IgD-negative memory B cell (primary cell): ENCODE measurements around the gene UPF1. TPM values are rescaled to one million over a fixed set of nuclear protein-coding genes. Genes with fewer than 3 reads are reported as not detected.

Source experiments
- H3K27ac Mint-ChIP-seq, 3 donors: one replicate each; pipeline ENCODE4 v1.8.0; 2020 to 2022; ENCODE audit warnings: mild to moderate bottlenecking in 3 of 3, mixed read lengths in 3 of 3, moderate library complexity in 1 of 3
- H3K27me3 Mint-ChIP-seq: one replicate; pipeline ENCODE4 v1.8.0; 2021; ENCODE audit warnings: mixed read lengths
- H3K36me3 Mint-ChIP-seq: one replicate; pipeline ENCODE4 v1.8.0; 2020; ENCODE audit warnings: mild to moderate bottlenecking, mixed read lengths
- H3K4me1 Mint-ChIP-seq, 3 donors: one replicate each; pipeline ENCODE4 v1.8.0; 2020 to 2022; ENCODE audit warnings: mixed read lengths in 3 of 3, mild to moderate bottlenecking in 1 of 3
- H3K4me3 Mint-ChIP-seq, 4 donors: one replicate each; pipeline ENCODE4 v1.8.0; 2020 to 2022; ENCODE audit warnings: mild to moderate bottlenecking in 4 of 4, mixed read lengths in 4 of 4, moderate library complexity in 3 of 4
- H3K9me3 Mint-ChIP-seq, 3 donors: one replicate each; pipeline ENCODE4 v1.8.0; 2020 to 2021; ENCODE audit warnings: mixed read lengths in 3 of 3, mild to moderate bottlenecking in 1 of 3
- polyA plus RNA-seq: library from polyadenylated mRNA; unstranded; fragments of 300-500 nt; fragmentation: Illumina TruSeq; gene quantifications from one replicate; pipeline ENCODE4 v1.2.3, GENCODE V29; 2021

Gene UPF1
- polyA plus RNA-seq, 1 donor from 2014 or later = 14.6 TPM

DNA sequence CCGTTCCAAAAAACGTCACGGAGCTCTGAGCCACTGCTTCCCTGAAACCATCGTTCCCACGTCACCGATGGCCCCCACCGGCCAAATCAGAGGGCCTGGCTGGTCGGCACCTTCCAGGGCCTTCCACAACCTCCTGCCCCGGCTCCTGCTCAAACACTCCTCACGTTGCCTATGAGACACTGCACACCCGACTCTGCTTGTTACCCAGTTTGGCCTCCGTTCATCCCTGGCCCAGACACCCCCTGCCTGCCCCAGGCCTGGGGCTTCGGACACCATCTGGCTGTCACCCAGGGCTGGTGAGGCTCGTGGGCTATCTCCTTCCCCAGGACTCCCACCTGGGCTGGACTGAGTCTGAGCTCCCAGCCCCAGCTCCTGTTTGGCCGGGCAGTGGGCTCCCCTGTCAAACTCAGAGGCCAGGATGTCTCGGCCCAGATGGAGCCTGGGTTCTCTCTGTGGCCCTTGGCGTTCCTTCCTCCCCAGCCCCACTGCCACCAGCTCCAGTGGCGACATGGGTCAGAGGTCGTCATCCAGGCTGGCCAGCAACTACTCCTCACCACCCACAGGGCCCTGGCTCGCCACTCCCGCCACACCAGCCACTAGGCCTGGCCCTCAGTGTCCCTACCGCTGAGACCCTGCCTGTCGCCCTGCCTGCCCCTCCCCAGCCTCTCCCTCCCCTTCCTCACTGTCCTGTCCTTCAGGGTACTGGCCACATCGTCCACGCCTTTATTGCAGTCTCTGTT is 46.5 kb downstream of the UPF1 start:
- Mint-ChIP-seq H3K4me1 (peaks cover 0 to 2% (median 0%) of the 10 kb centered on the region in 3 donors), H3K36me3 (no peaks in the 10 kb centered on the region), H3K27ac (no peak overlapping the region), H3K27me3 (no peaks in the 10 kb centered on the region), H3K4me3 (no peak overlapping the region), H3K9me3 (peaks cover 0 to 3% (median 0%) of the 10 kb centered on the region in 3 donors)

GRCh38 chr19:18878858-18879578 is 47.3 kb downstream of the UPF1 start:
- Mint-ChIP-seq H3K4me3 (no peak overlapping the region), H3K27ac (no peak overlapping the region), H3K27me3 (no peaks in the 10 kb centered on the region), H3K9me3 (peaks cover 0 to 3% (median 0%) of the 10 kb centered on the region in 3 donors), H3K36me3 (no peaks in the 10 kb centered on the region), H3K4me1 (peaks cover 0 to 2% (median 0%) of the 10 kb centered on the region in 3 donors)

DNA sequence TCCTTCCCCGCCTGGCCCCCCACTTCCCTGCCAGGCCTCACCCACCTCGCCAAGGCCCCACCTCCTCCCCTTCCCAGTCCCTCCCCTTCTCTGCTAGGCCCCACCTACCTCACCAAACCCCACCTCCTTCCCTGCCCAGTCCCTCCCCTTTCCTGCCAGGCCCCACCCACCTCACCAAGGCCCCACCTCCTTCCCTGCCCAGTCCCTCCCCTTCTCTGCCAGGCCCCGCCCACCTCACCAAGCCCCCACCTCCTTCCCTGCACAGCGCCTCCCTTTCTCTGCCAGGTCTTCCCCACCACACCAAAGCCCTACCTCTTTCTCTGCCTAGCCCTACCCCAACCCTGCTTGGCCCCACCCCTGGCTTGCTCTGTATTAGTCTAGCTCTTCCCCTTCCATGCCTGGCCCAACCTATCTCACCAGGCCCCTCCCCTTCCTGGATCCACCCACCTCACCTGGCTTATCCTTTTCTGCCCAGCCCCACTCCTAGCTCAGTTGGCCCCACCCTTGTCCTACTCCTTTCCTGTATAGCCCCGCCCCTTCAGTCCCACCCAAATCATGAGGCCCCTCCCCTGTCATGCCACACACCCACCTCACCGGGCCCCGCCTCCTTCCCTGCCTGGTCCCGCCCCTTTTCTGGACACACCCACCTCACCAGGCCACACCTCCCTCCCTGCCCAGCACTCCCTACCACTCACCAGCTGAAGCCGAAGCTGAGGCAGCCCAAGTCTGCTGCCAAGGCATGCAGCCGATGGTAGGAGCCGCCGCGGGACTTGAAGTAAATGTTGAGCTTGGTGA is 48.0 kb downstream of the UPF1 start:
- Mint-ChIP-seq H3K9me3 (peaks cover 0 to 3% (median 0%) of the 10 kb centered on the region in 3 donors), H3K27me3 (no peaks in the 10 kb centered on the region), H3K27ac (no peak overlapping the region), H3K36me3 (no peaks in the 10 kb centered on the region), H3K4me3 (no peak overlapping the region), H3K4me1 (peaks cover 0 to 2% (median 0%) of the 10 kb centered on the region in 3 donors)

DNA sequence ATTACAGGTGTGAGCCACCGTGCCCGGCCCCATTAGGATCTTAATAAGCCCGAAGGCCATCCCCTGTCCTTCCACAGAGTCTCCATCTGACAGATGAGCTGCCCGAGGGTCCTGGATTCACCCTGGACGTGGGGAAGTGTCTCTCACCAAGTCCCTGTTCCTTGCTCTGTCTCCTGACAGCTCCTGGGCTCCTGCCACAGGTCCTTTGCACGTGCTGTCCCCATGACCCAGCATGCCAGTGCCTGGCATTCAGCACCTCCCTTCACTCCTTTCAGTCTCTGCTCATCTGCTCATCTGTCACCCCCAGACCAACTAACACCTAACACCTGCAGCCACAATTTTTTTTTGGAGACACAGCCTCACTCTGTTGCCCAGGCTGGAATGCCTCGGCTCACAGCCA is 49.7 kb downstream of the UPF1 start:
- Mint-ChIP-seq H3K36me3 (no peaks in the 10 kb centered on the region), H3K27me3 (no peaks in the 10 kb centered on the region), H3K4me3 (no peak overlapping the region), H3K9me3 (peaks cover 0 to 3% (median 0%) of the 10 kb centered on the region in 3 donors), H3K4me1 (peaks cover 0 to 2% (median 0%) of the 10 kb centered on the region in 3 donors), H3K27ac (no peak overlapping the region)

GRCh38 chr19:18883526-18884304 is 52.0 kb downstream of the UPF1 start:
- Mint-ChIP-seq H3K4me1 (no peaks in the 10 kb centered on the region), H3K4me3 (no peak overlapping the region), H3K27me3 (no peaks in the 10 kb centered on the region), H3K36me3 (no peaks in the 10 kb centered on the region), H3K9me3 (no peaks in the 10 kb centered on the region), H3K27ac (no peak overlapping the region)

DNA sequence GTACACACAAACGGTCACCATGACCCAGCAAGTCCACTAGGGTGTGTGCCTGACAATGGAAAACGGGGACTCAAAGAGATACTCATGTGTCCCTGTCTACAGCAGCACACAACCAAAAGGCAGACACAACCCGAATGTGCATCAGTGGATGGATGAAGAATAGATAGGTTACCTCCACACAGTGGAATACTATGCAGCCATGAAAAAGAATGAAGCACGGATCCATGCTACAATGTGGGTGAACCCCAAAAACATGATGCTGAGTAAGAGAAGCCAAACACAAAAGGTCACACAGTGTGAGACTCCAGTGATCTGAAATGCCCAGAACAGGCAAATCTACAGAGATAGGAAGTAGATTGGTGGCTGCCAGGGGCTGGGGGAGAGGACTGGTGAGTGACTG is 55.2 kb downstream of the UPF1 start:
- H3K4me3 Mint-ChIP-seq = no peak overlapping the region
- peaks cover 4% of the 10 kb centered on the region for H3K27me3 Mint-ChIP-seq
- no peaks in the 10 kb centered on the region for H3K9me3 Mint-ChIP-seq
- H3K36me3 Mint-ChIP-seq = no peaks in the 10 kb centered on the region
- H3K27ac Mint-ChIP-seq = no peak overlapping the region
- no peaks in the 10 kb centered on the region for H3K4me1 Mint-ChIP-seq

DNA sequence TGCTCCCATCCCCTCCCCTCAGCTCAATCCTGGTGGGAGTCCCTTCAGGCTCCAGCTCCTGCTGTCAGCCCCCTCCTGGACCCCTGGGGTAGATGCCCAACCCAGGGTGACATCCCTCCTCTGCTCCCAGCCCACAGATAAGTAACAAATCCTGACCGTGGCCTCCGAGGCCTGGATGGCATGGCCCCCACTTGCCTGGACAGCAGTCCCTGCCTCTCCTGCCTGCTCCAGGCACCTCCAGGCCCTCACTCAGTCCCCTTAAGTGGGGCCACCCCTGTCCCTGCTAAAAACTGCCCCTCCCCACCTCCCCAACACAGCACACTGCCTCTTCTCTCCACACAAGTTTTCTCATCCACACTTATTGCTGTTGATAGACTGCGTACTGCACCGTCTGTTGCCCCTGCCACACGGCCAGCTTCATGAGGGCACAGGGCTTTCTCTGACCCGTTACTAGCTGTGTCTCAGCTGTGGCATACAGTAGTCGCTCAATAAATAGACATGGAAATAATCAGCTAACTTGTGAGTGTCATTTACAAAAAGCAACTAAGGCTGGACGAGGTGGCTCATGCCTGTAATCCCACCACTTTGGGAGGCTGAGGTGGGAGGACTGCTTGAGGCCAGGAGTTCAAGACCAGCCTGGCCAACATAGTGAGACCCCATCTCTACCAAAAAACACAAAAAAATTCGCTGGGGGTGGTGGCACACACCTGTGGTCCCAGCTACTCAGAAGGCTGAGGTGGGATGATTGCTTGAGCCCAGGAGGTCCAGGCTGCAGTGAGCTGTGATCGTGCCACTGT is 58.4 kb downstream of the UPF1 start:
- Mint-ChIP-seq H3K9me3 (no peaks in the 10 kb centered on the region), H3K27ac (no peak overlapping the region), H3K27me3 (peaks cover 16% of the 10 kb centered on the region), H3K4me1 (peaks cover 0 to 3% (median 0%) of the 10 kb centered on the region in 3 donors), H3K4me3 (no peak overlapping the region), H3K36me3 (no peaks in the 10 kb centered on the region)

DNA sequence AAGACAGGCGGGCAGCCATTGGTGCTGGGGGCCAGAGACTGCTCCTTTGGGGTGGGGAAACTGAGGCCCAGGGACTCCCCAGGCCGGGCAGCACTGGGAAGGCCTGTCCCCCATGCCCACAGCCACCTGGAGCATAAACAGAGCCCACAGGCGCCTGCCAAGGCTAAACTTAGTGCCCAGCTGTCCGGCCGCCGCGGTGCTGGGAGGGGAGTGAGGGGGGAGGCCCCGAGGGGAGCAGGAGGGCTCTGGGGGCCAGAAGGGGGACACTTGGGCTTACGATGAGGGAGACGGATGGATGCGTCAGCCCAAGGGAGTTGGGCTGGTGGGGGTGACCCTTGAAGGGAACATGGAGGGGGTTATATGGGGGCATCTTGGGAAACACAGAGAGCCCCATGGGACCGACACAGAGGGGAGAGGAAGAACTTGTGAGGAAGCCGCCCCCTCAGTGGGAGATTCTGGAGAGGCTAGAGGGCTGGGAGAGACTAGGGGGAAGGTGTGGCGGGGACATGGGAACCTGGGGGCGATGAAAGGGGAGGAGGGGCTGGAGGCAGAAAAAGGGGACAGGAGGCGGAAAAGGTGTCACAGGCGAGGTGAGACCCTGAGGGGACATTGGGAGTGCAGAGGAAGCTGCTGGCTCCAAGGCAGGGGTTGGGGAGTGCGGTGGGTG is 62.0 kb downstream of the UPF1 start:
- peak overlapping the region in 1 of 3 donors; percentile 39 for H3K27ac Mint-ChIP-seq
- peaks cover 2% of the 10 kb centered on the region for H3K36me3 Mint-ChIP-seq
- H3K9me3 Mint-ChIP-seq = no peaks in the 10 kb centered on the region
- H3K27me3 Mint-ChIP-seq = peaks cover 30% of the 10 kb centered on the region
- H3K4me3 Mint-ChIP-seq = peak overlapping the region in 1 of 4 donors; percentile 39
- H3K4me1 Mint-ChIP-seq = peaks cover 0 to 8% (median 2%) of the 10 kb centered on the region in 3 donors

DNA sequence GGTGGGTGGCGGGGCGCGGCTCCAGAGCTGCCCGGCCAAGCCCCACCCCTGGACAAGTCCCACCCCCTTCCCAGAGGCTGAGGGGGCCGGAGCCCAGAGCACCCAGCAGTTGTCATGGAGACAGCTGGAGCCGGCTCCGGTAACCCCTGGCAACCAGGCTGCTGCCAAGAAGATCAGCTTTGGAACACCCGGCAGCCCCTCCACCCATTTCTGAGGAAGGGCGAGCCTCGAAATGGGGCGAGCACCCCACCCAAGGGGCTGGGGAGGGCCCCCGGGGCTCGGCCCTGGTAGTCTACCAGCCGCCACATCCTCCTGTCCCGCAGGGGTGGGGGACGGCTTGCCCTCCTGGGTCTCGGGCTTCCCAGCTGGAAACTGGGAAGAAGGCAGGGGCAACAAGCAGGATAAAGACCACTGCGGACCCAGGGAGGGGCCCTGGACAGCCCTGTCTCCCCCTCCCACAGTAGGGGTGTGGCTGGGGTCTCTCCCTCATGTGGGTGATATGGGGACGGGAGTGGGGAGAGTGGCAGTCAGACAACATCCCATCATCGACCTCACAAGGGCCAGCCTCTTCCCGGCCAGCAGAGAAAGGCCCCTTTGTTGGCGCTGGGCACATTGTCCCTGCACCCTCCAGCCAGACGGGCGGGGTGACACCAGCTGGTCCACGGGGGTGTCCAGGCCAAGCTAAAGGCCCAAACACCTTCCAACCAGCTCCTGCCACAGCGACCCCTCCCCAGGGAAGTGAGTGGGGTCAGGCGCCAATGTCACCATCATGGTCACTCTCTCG is 62.7 kb downstream of the UPF1 start:
- H3K4me1 Mint-ChIP-seq = peaks cover 0 to 8% (median 2%) of the 10 kb centered on the region in 3 donors
- H3K9me3 Mint-ChIP-seq = no peaks in the 10 kb centered on the region
- H3K4me3 Mint-ChIP-seq = peak overlapping the region in 2 of 4 donors; percentile 39 to 73
- peaks cover 27% of the 10 kb centered on the region for H3K27me3 Mint-ChIP-seq
- H3K36me3 Mint-ChIP-seq = peaks cover 2% of the 10 kb centered on the region
- H3K27ac Mint-ChIP-seq = no peak overlapping the region

GRCh38 chr19:18895038-18895823 is 63.5 kb downstream of the UPF1 start:
- no peak overlapping the region for H3K27ac Mint-ChIP-seq
- H3K4me1 Mint-ChIP-seq = peaks cover 0 to 8% (median 2%) of the 10 kb centered on the region in 3 donors
- peak overlapping the region in 3 of 4 donors; percentile 50 to 70 (median 54) for H3K4me3 Mint-ChIP-seq
- H3K9me3 Mint-ChIP-seq = no peaks in the 10 kb centered on the region
- peaks cover 3% of the 10 kb centered on the region for H3K36me3 Mint-ChIP-seq
- H3K27me3 Mint-ChIP-seq = peaks cover 26% of the 10 kb centered on the region

- Mint-ChIP-seq H3K27me3 (peaks cover 26% of the 10 kb centered on the region), H3K9me3 (no peaks in the 10 kb centered on the region), H3K27ac (no peak within 1 kb of the TSS), H3K4me1 (peaks cover 0 to 8% (median 2%) of the 10 kb centered on the region in 3 donors), H3K4me3 (peak within 1 kb of the TSS; percentile 5 to 81 (median 76)), H3K36me3 (peaks cover 3% of the 10 kb centered on the region)
These were observed 64.1 kb downstream of the UPF1 start, which contains the start of gene CERS1 for GRCh38 chr19:18895824-18896341. CERS1 (minus strand) TSS chr19:18896158; CDS start chr19:18896072, 86 bp downstream.

DNA sequence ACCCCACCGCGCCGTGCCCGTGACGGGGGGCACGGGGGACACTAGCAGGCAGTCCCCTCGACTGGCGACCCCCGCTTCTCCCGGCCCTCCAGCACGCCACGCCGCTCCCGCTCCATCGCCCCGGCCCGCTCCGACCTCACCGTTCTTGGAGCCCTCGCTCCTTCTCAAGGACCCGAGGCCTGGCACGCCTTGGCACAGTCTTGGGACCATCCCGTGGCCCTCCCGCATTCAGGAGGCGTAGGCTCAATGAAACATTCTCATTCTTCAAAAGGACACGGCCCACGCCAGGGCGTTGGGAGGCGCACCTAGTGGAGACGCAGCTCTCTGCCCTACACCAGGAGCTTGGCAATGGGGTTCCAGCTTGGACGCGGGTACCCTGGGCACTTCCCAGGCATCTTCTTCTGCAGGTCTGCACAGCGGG is 64.7 kb downstream of the UPF1 start:
- H3K36me3 Mint-ChIP-seq = peaks cover 3% of the 10 kb centered on the region
- no peaks in the 10 kb centered on the region for H3K9me3 Mint-ChIP-seq
- no peak overlapping the region for H3K27ac Mint-ChIP-seq
- peak overlapping the region; percentile 5 to 78 (median 76) for H3K4me3 Mint-ChIP-seq
- peaks cover 26% of the 10 kb centered on the region for H3K27me3 Mint-ChIP-seq
- peaks cover 0 to 10% (median 2%) of the 10 kb centered on the region in 3 donors for H3K4me1 Mint-ChIP-seq
